Kidney epithelial cell (primary cell): ENCODE measurements around the gene POLR2C. TPM values are rescaled to one million over a fixed set of nuclear protein-coding genes. Genes with fewer than 3 reads are reported as not detected.
A peak's percentile ranks its signal among the peaks of the same experiment; 100 is the strongest.

ENCODE experiments used
- DNase-seq: peaks from one replicate; pipeline ENCODE4 v3.0.0-alpha.2; 2010; ENCODE audit warnings: low read depth
- H3K27me3 ChIP-seq: 2 replicates; pipeline ENCODE4 v1.6.0; 2011; ENCODE audit warnings: low read length; ENCODE audit not compliant: control insufficient read depth, insufficient read depth
- H3K36me3 ChIP-seq: 2 replicates; pipeline ENCODE4 v1.5.1; 2011; ENCODE audit warnings: low read length; ENCODE audit not compliant: control insufficient read depth, insufficient read depth
- H3K4me3 ChIP-seq: 2 replicates; pipeline ENCODE4 v1.5.1; 2011; ENCODE audit warnings: low read depth, mild to moderate bottlenecking, control low read depth, low read length
- CTCF ChIP-seq: IDR thresholded peaks from 2 replicates; pipeline ENCODE4 v1.5.1; 2011; ENCODE audit warnings: mild to moderate bottlenecking, moderate library complexity, low read length, control low read depth, inconsistent platforms; ENCODE audit not compliant: insufficient read depth, poor library complexity, severe bottlenecking
- total RNA-seq: library from RNA; depleted of rRNA; stranded (reverse); fragments of >200 nt; gene quantifications from 2 replicates; pipeline ENCODE4 v1.2.3, GENCODE V29; 2015

Gene POLR2C
- total RNA-seq, 1 donor from 2014 or later, result 70.4 TPM

GRCh38 chr16:57462978-57463362 lies 491 bp downstream of the POLR2C start:
- no peaks in the 10 kb centered on the region for H3K27me3 ChIP-seq
- H3K36me3 ChIP-seq, result no peaks in the 10 kb centered on the region
- H3K4me3 ChIP-seq, result peak overlapping the region; percentile 74
- DNase-seq, result no peak
- no peak for TF ChIP-seq CTCF

- peaks cover 4% of the 10 kb centered on the region for H3K36me3 ChIP-seq
- DNase-seq, result no peak
- no peaks in the 10 kb centered on the region for H3K27me3 ChIP-seq
- H3K4me3 ChIP-seq, result no peak overlapping the region
- no peak for TF ChIP-seq CTCF
Observed at GRCh38 chr16:57464523-57464922, 2.0 kb downstream of the POLR2C start.

- Histone ChIP-seq H3K4me3 (no peak overlapping the region), H3K27me3 (no peaks in the 10 kb centered on the region), H3K36me3 (peaks cover 7% of the 10 kb centered on the region)
- no peak for TF ChIP-seq CTCF
- no peak for DNase-seq
Observed at GRCh38 chr16:57468346-57468745, 5.9 kb downstream of the POLR2C start.

DNA sequence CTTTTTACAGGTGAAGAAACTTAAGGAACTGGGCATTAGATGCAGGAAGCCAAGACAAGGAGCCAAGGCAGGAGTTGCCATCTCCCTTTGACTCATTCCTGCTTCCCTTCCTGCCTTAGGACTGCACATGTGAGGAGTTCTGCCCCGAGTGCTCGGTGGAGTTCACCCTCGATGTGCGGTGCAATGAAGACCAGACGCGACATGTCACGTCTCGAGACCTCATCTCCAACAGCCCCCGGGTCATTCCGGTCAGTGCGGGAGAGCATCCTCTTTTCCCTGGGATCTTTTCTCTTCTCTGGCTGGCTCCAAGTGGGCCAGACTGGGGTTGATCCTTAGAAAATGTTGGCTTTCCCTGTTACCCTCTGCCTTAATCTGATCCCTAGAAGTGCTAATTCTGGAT lies 6.6 kb downstream of the POLR2C start:
- no peaks in the 10 kb centered on the region for H3K27me3 ChIP-seq
- TF ChIP-seq CTCF, result no peak
- DNase-seq, result no peak
- peaks cover 8% of the 10 kb centered on the region for H3K36me3 ChIP-seq
- no peak overlapping the region for H3K4me3 ChIP-seq

- peaks cover 9% of the 10 kb centered on the region for H3K36me3 ChIP-seq
- H3K4me3 ChIP-seq, result no peak overlapping the region
- no peak for DNase-seq
- no peak for TF ChIP-seq CTCF
- no peaks in the 10 kb centered on the region for H3K27me3 ChIP-seq
Observed at GRCh38 chr16:57469917-57470470, 7.5 kb downstream of the POLR2C start.

- Histone ChIP-seq H3K4me3 (no peak overlapping the region), H3K27me3 (no peaks in the 10 kb centered on the region), H3K36me3 (peaks cover 9% of the 10 kb centered on the region)
- TF ChIP-seq CTCF, result no peak
- no peak for DNase-seq
Observed at GRCh38 chr16:57470711-57471110, 8.2 kb downstream of the POLR2C start.
